Measurements from ENCODE around the gene TRIM21.

- TF ChIP-seq CTCF (IDR thresholded peaks at IDR 0.05), result no peak
- TF ChIP-seq POLR2A (IDR thresholded peaks at IDR 0.05), result peak in 1 of 2 donors; percentile 69
These were observed at the start of gene TRIM21 for GRCh38 chr11:4393209-4393857.

Data from heart left ventricle (tissue), 13 donors.